HG03095 (cell line): ENCODE measurements around the gene C12orf56.
"Not testable (repeated sequence)": the region's sequence is repeated elsewhere in the genome, so short reads cannot be mapped to it uniquely, and the experiment has no call there.

ENCODE experiments used
- ATAC-seq: cut with Tn5 transposase; IDR thresholded peaks from one replicate; pipeline ENCODE4 v1.9.1; 2021; ENCODE audit warnings: moderate library complexity; ENCODE audit not compliant: unreplicated experiment

Gene C12orf56

GRCh38 chr12:64387197-64387816 lies 3.3 kb downstream of the C12orf56 start:
- no peak for ATAC-seq

GRCh38 chr12:64385468-64385867 lies 5.1 kb downstream of the C12orf56 start:
- ATAC-seq = no peak

GRCh38 chr12:64385019-64385418 lies 5.5 kb downstream of the C12orf56 start:
- ATAC-seq = no peak

- no peak for ATAC-seq
Observed at GRCh38 chr12:64383675-64384074, 6.9 kb downstream of the C12orf56 start.

GRCh38 chr12:64362721-64363305 lies 27.7 kb downstream of the C12orf56 start:
- no peak for ATAC-seq

GRCh38 chr12:64361173-64361572 lies 29.4 kb downstream of the C12orf56 start:
- not testable (repeated sequence) for ATAC-seq

- ATAC-seq = not testable (repeated sequence)
Observed at GRCh38 chr12:64356209-64356608, 34.3 kb downstream of the C12orf56 start.

GRCh38 chr12:64352181-64352580 lies 38.4 kb downstream of the C12orf56 start:
- ATAC-seq = no peak

GRCh38 chr12:64351265-64351664 lies 39.3 kb downstream of the C12orf56 start:
- no peak for ATAC-seq

GRCh38 chr12:64347630-64348029 lies 42.9 kb downstream of the C12orf56 start:
- no peak for ATAC-seq

- not testable (repeated sequence) for ATAC-seq
Observed at GRCh38 chr12:64344631-64345030, 45.9 kb downstream of the C12orf56 start.

- ATAC-seq = not testable (repeated sequence)
Observed at GRCh38 chr12:64340546-64340945, 50.0 kb downstream of the C12orf56 start.

GRCh38 chr12:64335886-64336466 lies 54.6 kb downstream of the C12orf56 start:
- ATAC-seq = no peak

- no peak for ATAC-seq
Observed at GRCh38 chr12:64332938-64333337, 57.6 kb downstream of the C12orf56 start.

GRCh38 chr12:64332296-64332695 lies 58.3 kb downstream of the C12orf56 start:
- ATAC-seq = no peak

GRCh38 chr12:64329031-64329710 lies 61.4 kb downstream of the C12orf56 start:
- not testable (repeated sequence) for ATAC-seq

- ATAC-seq = no peak
Observed at GRCh38 chr12:64325055-64325454, 65.5 kb downstream of the C12orf56 start.

GRCh38 chr12:64323476-64324225 lies 66.9 kb downstream of the C12orf56 start:
- ATAC-seq = no peak

GRCh38 chr12:64323006-64323405 lies 67.6 kb downstream of the C12orf56 start:
- no peak for ATAC-seq

- no peak for ATAC-seq
Observed at GRCh38 chr12:64320611-64321010, 69.9 kb downstream of the C12orf56 start.

GRCh38 chr12:64319540-64320225 lies 70.9 kb downstream of the C12orf56 start:
- not testable (repeated sequence) for ATAC-seq
